K562 (cell line): ENCODE measurements around the gene MTLN. TPM values are rescaled to one million over a fixed set of nuclear protein-coding genes. Genes with fewer than 3 reads are reported as not detected.
"Not testable (repeated sequence)": the region's sequence is repeated elsewhere in the genome, so short reads cannot be mapped to it uniquely, and the experiment has no call there.

Source experiments
- ATAC-seq: fragments of 200-7000 bp; cut with Tn5 transposase; 3 replicates; pipeline ENCODE4 v1.9.1; 2020; ENCODE audit warnings: moderate library complexity
- BruUV-seq: library from RNA; stranded (reverse); fragments of 400-500 nt; replicated peaks from 2 replicates; lab custom pipeline; 2021; lab: Mats Ljungman, UMichigan
- CTCF ChIA-PET: fragments of 300-600 bp; formaldehyde crosslinking; extraction: SDS; loops from one replicate; lab custom pipeline; 2021; ENCODE audit warnings: low intra/inter-chr PET ratio; lab: Yijun Ruan, JAX
- POLR2A ChIA-PET: fragments of 300-600, 350-650 bp; sonication (Branson Sonifier 250); formaldehyde crosslinking; extraction: SDS; loops from one replicate; lab custom pipeline; 2021; ENCODE audit warnings: antibody characterized with exemption, inconsistent platforms; lab: Yijun Ruan, JAX
- DNase-seq, 4 experiments: peaks; one replicate each; pipeline versions ENCODE4 v3.0.0 to v3.0.0-alpha.2; 2011 to 2018; ENCODE audit warnings: low spot score in 3 of 4, mixed read lengths in 3 of 4; ENCODE audit errors: extremely low read depth in 1 of 4
- FAIRE-seq: peaks from 2 replicates; lab custom pipeline; 2011; peaks lifted over from hg19 to GRCh38; lab: Jason Lieb, UNC
- H2AFZ ChIP-seq: 2 replicates; pipeline ENCODE4 v1.6.0; 2011; ENCODE audit warnings: low read depth, low read length, control low read depth, inconsistent platforms
- H3K27ac ChIP-seq: fragments of 200-600 bp; 3 replicates; pipeline ENCODE4 v1.8.0; 2011; ENCODE audit warnings: low read depth, mild to moderate bottlenecking, control low read depth, inconsistent platforms, low read length, moderate library complexity, mixed read lengths; ENCODE audit errors: extremely low read depth
- H3K27me3 ChIP-seq, 2 experiments: fragments of 300-600 bp in 1 of 2; 2 replicates in 1 of 2; 3 replicates in 1 of 2; pipeline versions ENCODE4 v1.6.0 to v1.8.0; 2011; ENCODE audit warnings: inconsistent platforms in 2 of 2, low read length in 2 of 2, mild to moderate bottlenecking in 1 of 2, mixed read lengths in 1 of 2, moderate library complexity in 1 of 2; ENCODE audit not compliant: control insufficient read depth in 2 of 2, insufficient read depth in 2 of 2
- H3K36me3 ChIP-seq: fragments of 300-600 bp; 3 replicates; pipeline ENCODE4 v1.8.0; 2011; ENCODE audit warnings: mild to moderate bottlenecking, low read length, inconsistent platforms; ENCODE audit not compliant: control insufficient read depth, insufficient read depth
- H3K4me1 ChIP-seq, 2 experiments: fragments of 200-600 bp in 1 of 2; replicated peaks in 1 of 2; 2 replicates in 1 of 2; 3 replicates in 1 of 2; pipeline versions ENCODE4 v1.5.1 to v1.8.0; 2011; ENCODE audit warnings: inconsistent platforms in 2 of 2, low read length in 2 of 2, mild to moderate bottlenecking in 1 of 2, mixed read lengths in 1 of 2, moderate library complexity in 1 of 2; ENCODE audit not compliant: control insufficient read depth in 2 of 2, insufficient read depth in 2 of 2
- H3K4me2 ChIP-seq: 2 replicates; pipeline ENCODE4 v1.6.1; 2011; ENCODE audit warnings: low read length, control low read depth, inconsistent platforms, mixed read lengths; ENCODE audit not compliant: insufficient read depth
- H3K4me3 ChIP-seq: fragments of 200-600 bp; sonication (generic), shearing (Covaris generic); 2 replicates; pipeline ENCODE4 v1.5.1; 2016; ENCODE audit warnings: control low read depth, inconsistent platforms
- H3K79me2 ChIP-seq: fragments of 200-600 bp; 3 replicates; pipeline ENCODE4 v1.8.0; 2011; ENCODE audit warnings: low read length, inconsistent platforms; ENCODE audit not compliant: control insufficient read depth, insufficient read depth
- H3K9ac ChIP-seq, 2 experiments: 2 replicates each; pipeline versions ENCODE4 v1.6.0 to v1.6.1; 2011; ENCODE audit warnings: low read depth in 2 of 2, low read length in 2 of 2, control low read depth in 1 of 2, inconsistent platforms in 1 of 2, mild to moderate bottlenecking in 1 of 2, mixed read lengths in 1 of 2; ENCODE audit not compliant: insufficient read depth in 1 of 2
- H3K9me1 ChIP-seq: one replicate; pipeline ENCODE4 v1.6.0; 2011; ENCODE audit warnings: inconsistent platforms, mild to moderate bottlenecking, low read length, moderate library complexity; ENCODE audit not compliant: control insufficient read depth, insufficient read depth
- H3K9me3 ChIP-seq: replicated peaks from 2 replicates; pipeline ENCODE4 v1.5.1; 2011; ENCODE audit warnings: low read depth, low read length, inconsistent platforms; ENCODE audit not compliant: control insufficient read depth, insufficient read depth
- H4K20me1 ChIP-seq: replicated peaks from 2 replicates; pipeline ENCODE4 v1.6.1; 2011; ENCODE audit warnings: low read length, inconsistent platforms, mixed read lengths; ENCODE audit not compliant: control insufficient read depth, insufficient read depth
- E2F6 ChIP-seq, 2 experiments: IDR thresholded peaks; 2 replicates each; pipeline ENCODE4 v1.6.1; 2011; ENCODE audit warnings: borderline replicate concordance in 1 of 2, control low read depth in 1 of 2, low read depth in 1 of 2, low read length in 1 of 2, mild to moderate bottlenecking in 1 of 2, mixed read lengths in 1 of 2, moderate library complexity in 1 of 2; ENCODE audit not compliant: insufficient read depth in 1 of 2, insufficient read length in 1 of 2, poor library complexity in 1 of 2, severe bottlenecking in 1 of 2; ENCODE audit errors: extremely low read depth in 1 of 2
- HNRNPUL1 ChIP-seq: fragments of 200-400 bp; formaldehyde crosslinking; IDR thresholded peaks from 2 replicates; pipeline ENCODE4 v1.6.1; 2017; ENCODE audit warnings: low read length
- MAFK ChIP-seq: IDR thresholded peaks from 2 replicates; pipeline ENCODE4 v1.6.1; 2011; ENCODE audit warnings: low read length, improper control_type of control experiment
- NFIC ChIP-seq: fragments of 450-650 bp; IDR thresholded peaks from 2 replicates; pipeline ENCODE4 v1.6.1; 2017; ENCODE audit warnings: mild to moderate bottlenecking, inconsistent platforms
- SLC30A9 ChIP-seq: fragments of 250-450 bp; sonication (Bioruptor Pico); IDR thresholded peaks from 2 replicates; pipeline ENCODE4 v1.8.0; 2022; ENCODE audit warnings: mild to moderate bottlenecking, moderate library complexity
- SMARCC2 ChIP-seq: fragments of 450-650 bp; IDR thresholded peaks from 2 replicates; pipeline ENCODE4 v1.6.1; 2017; ENCODE audit warnings: antibody characterized with exemption, moderate library complexity, mild to moderate bottlenecking, low read depth
- TFAM ChIP-seq: fragments of 250-450 bp; sonication (Bioruptor Pico); conservative IDR thresholded peaks from 2 replicates; pipeline ENCODE4 v1.5.0; 2021; ENCODE audit warnings: mild to moderate bottlenecking, moderate library complexity
- ZNF277 ChIP-seq: fragments of 250-450 bp; sonication (Bioruptor Pico); IDR thresholded peaks from 2 replicates; pipeline ENCODE4 v1.8.0; 2022; ENCODE audit warnings: inconsistent platforms, mild to moderate bottlenecking, moderate library complexity, borderline replicate concordance
- ZNF431 ChIP-seq: sonication (generic); formaldehyde crosslinking; IDR thresholded peaks from 2 replicates; pipeline ENCODE4 v1.8.0; 2022; ENCODE audit warnings: mild to moderate bottlenecking, missing genetic modification reagents
- ZNF507 ChIP-seq: conservative IDR thresholded peaks from 2 replicates; pipeline ENCODE4 v1.6.1; 2017; ENCODE audit warnings: missing genetic modification characterization, missing compliant biosample characterization
- WGBS: fragments of 100-300 bp; shearing (Covaris generic); methylation state at CpG from one replicate; pipeline ENCODE4 v1.1.6; 2016; ENCODE audit warnings: low coverage, mixed read lengths; ENCODE audit not compliant: insufficient coverage; ENCODE audit errors: missing lambda C conversion rate; 5-methylcytosine and 5-hydroxymethylcytosine counted together
- in situ Hi-C: fragments of 300-500 bp; cut with MboI; formaldehyde crosslinking; loops from 4 replicates; pipeline ENCODE4 v1.15.0; 2018; ENCODE audit warnings: inconsistent platforms, mixed read lengths
- intact Hi-C: fragments of 100-400 bp; cut with micrococcal nuclease; formaldehyde crosslinking; loops from 2 replicates; pipeline ENCODE4 v1.14.2; 2022
- polyA plus RNA-seq, 8 experiments: library from polyadenylated mRNA; depleted of rRNA in 4 of 8; stranded (reverse) in 5 of 8; unstranded in 3 of 8; fragments of >200 nt; fragmentation: Nextera tagmentation in 2 of 8; fragmentation: Illumina TruSeq in 1 of 8; extraction: Ambion mirVana in 2 of 8; extraction: Trizol in 1 of 8; gene quantifications; 2 replicates each; pipeline versions ENCODE4 v1.2.1 to v1.2.3, GENCODE V29; 2011 to 2014; ENCODE audit warnings: inconsistent platforms in 1 of 8, missing spikeins in 1 of 8
- total RNA-seq, 7 experiments: library from RNA; depleted of rRNA in 6 of 7; stranded (reverse); fragments of >200 nt in 6 of 7; fragmentation: Illumina TruSeq in 2 of 7; extraction: Trizol in 2 of 7; gene quantifications; 2 replicates each; pipeline versions ENCODE4 v1.2.1 to v1.2.3, GENCODE V29; 2011 to 2021; ENCODE audit warnings: low replicate concordance in 1 of 7

MTLN gene
- total and polyA plus RNA-seq, 9 of the 15 experiments (the other 6 are each of a cell fraction or from before 2014, with no cell fraction given) = 7.3 to 129 (median 39.4) TPM

GRCh38 chr2:110213522-110213921, 1.2 kb upstream of the MTLN start:
- H3K4me2 ChIP-seq, H3K4me3 ChIP-seq, DNase-seq, CTCF ChIA-PET, H3K27me3 ChIP-seq, intact Hi-C loops, ATAC-seq, H3K4me1 ChIP-seq, FAIRE-seq, H4K20me1 ChIP-seq, POLR2A ChIA-PET, H3K9me1 ChIP-seq, H3K9ac ChIP-seq, H2AFZ ChIP-seq, H3K27ac ChIP-seq, BruUV-seq: not testable (repeated sequence)
- Histone ChIP-seq H3K9me3 (peaks cover 12% of the 10 kb centered on the region), H3K36me3 (peaks cover 17% of the 10 kb centered on the region), H3K79me2 (peaks cover 20% of the 10 kb centered on the region)
- 30% methylated on average over 3 of the region's 3 CpGs for whole genome bisulfite sequencing
- in situ Hi-C loops = loop anchor here (10.0 kb wide), 1 partner anchor 221 kb away; no protein-coding TSS in a partner anchor
- TF ChIP-seq ZNF431 (CRISPR knock-in tag) = peak; percentile 96
- TF ChIP-seq NFIC = peak; percentile 17; the same call in 1 of the 2 replicates

- peak; percentile 20 to 59 (median 34) for DNase-seq
- TF ChIP-seq HNRNPUL1 (no peak), ZNF277 (CRISPR knock-in tag) (no peak), SMARCC2 (no peak), SLC30A9 (no peak), MAFK (peak; percentile 47; the same call in 1 of the 2 replicates), TFAM (no peak), ZNF507 (tag) (no peak), E2F6 (IDR thresholded peaks at IDR 0.05; ENCODE audit: borderline replicate concordance in 1 of 2, extremely low read depth in 1 of 2, insufficient read depth in 1 of 2, insufficient read length in 1 of 2, low read depth in 1 of 2, low read length in 1 of 2, poor library complexity in 1 of 2, severe bottlenecking in 1 of 2) (no peak)
Measured at GRCh38 chr2:110205660-110206455, 6.5 kb downstream of the MTLN start.

More at GRCh38 chr2:110205660-110206455, 6.5 kb downstream of the MTLN start:
- H2AFZ ChIP-seq = peak overlapping the region; percentile 96
- H3K79me2 ChIP-seq = peaks cover 2% of the 10 kb centered on the region; the same call in 2 of the 3 replicates
- peak; percentile 72 for ATAC-seq
- H3K4me2 ChIP-seq = peak overlapping the region; percentile 88
- no peaks in the 10 kb centered on the region for H4K20me1 ChIP-seq
- H3K9me1 ChIP-seq = no peaks in the 10 kb centered on the region
- H3K4me1 ChIP-seq = peaks cover 7 to 13% of the 10 kb centered on the region in 2 experiments; a peak in 4 of 5 replicates
- BruUV-seq = no TSS peak
- in situ Hi-C loops (no loop called here), intact Hi-C loops (no loop called here)
- 15% methylated on average over 3 of the region's 3 CpGs for WGBS
- no peak overlapping the region; the same call in 1 of the 2 replicates for H3K4me3 ChIP-seq
- FAIRE-seq = peak; percentile 74
- ChIA-PET POLR2A (interaction anchor here (0.7 kb wide), 1 partner anchor 16 kb away, joined by 3 read pairs; no protein-coding TSS in a partner anchor), CTCF (no interaction called here)
- H3K36me3 ChIP-seq = peaks cover 14% of the 10 kb centered on the region
- H3K27ac ChIP-seq = peak overlapping the region; percentile 55
- peak overlapping the region in 1 of 2 experiments; percentile 37; a peak in 2 of 4 replicates for H3K9ac ChIP-seq
- peaks cover 0 to 4% of the 10 kb centered on the region in 2 experiments; a peak in 1 of 5 replicates for H3K27me3 ChIP-seq
- no peaks in the 10 kb centered on the region for H3K9me3 ChIP-seq
